HG02852 (cell line): ENCODE measurements around the gene SLAMF7.
"Not testable (repeated sequence)": the region's sequence is repeated elsewhere in the genome, so short reads cannot be mapped to it uniquely, and the experiment has no call there.

Source experiments
- ATAC-seq: cut with Tn5 transposase; IDR thresholded peaks from one replicate; pipeline ENCODE4 v1.9.1; 2021; ENCODE audit warnings: mild to moderate bottlenecking, moderate library complexity; ENCODE audit not compliant: unreplicated experiment

SLAMF7 gene

DNA sequence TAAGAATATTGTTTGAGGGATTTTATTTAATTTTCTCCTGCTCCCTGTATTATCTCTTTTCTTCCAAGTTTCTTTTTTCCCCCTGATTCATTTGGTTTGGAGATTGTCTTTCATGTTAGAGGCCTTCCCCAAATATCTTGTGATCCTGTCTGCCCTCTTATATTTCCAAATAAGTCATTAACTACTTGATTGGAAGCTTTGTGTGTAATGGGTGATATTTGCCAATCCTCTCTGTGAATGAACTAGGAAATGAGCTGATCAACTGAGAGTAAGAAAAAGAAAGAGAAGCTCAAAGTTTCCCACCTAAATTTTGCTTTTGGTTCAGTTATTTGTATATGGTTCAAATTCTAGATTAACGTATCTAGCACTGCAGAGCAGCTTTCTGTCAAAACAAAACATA, 33.3 kb downstream of the SLAMF7 start:
- no peak for ATAC-seq

DNA sequence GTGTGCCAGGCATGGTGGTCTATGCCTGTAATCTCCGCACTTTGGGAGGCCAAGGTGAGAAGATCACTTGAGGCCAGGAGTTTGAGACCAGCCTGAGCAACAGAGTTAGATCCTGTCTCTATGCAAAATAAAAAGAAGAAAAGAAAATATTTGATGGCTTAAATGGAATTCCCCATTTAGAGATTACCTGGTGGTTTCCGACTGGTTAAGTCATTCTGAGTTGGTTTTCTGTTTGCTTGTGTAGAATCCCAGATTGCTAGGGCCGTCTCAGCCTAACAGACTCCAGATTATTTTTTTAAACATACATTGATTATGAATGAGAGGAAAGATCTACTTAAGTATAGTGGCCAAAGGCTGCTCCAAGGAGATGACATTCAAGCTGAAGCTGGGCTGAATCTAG, 34.0 kb downstream of the SLAMF7 start:
- ATAC-seq: no peak

DNA sequence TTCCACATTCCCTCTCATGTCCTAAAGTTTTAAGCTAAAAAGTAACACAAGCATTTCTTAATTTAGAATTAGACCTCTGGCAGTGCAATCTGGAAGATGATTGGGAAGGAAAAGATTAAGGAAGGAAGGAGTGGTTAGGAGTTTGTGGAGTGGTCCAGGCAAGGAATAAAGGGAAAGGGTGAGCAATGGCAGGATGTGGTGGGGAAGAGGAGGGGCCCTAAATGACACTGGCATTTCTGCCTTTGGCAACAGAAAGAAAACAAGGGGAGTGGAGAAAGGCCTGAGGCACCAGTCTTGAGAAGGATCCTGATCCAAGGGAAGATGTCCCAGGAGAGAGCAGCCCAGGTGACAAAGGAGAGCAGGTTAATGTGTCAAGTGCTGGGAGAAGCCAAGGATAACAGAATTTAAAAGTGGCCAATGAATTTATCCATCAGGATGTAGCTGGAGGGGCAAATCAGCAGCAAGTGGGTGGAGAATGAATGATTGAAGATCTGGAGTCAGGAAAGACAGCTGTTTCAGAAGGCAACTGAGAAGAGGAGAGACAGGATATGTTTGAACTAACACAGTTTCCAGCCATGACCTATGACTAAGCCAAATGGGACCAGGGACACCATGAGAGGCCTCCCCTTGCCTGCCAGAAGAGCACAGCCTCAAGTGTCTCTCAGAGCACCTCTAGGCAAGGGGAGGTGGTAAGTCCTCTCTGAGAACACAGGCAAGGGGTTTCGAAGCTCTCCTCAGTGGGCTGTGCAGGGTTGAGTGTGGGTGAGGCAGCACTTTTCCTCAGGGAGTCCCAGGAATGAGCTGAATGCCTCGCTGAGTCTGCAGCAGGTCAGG, 36.1 kb downstream of the SLAMF7 start:
- no peak for ATAC-seq

DNA sequence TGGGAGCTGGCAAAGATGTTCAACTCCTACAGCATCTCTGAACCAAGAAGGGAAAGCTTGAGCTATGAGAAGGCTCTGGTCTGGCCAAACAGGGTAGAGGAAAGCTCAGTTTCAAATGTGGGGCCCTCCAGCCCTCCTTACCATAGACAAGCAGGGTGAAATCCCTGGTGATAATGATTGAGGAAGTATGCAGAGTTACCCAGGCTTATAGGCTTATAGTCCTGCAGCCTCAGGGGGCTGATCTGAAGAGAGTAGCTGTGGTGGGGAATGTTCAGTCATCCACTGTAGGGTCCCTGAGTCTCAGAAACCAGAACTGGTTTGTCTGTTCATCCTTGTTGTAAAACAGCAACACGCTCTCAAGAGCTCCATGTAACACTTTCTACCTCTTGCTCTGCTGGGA, 37.1 kb downstream of the SLAMF7 start:
- peak; percentile 53 for ATAC-seq

DNA sequence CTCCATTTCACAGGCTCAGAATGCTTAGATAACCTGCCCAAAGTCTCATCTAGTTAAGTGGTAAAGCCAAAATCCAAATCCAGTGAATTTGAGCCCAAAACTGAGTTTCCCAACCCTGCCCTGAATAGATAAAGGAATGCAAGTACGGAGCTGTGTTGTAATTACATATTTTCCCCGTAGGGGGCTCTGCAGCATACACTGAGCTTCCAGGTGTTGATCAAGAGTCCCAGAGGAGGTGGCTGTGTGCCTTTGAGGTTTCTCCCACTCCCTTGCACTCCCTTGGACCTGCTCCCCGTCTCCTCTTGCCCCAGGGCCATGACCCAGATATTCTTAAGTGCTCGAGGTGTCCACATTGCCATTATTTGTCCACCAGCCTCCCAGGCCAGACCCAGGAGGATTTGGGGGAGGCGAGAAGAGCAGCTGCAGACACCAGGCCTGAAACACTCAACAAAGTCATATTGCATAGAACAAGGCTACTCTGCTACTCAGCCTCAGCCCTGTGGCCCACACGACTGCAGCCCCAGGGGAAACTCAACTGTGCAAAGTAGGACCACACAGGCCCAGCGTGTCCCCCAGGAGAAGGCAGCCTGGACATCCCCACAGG, 38.5 kb downstream of the SLAMF7 start:
- no peak for ATAC-seq

DNA sequence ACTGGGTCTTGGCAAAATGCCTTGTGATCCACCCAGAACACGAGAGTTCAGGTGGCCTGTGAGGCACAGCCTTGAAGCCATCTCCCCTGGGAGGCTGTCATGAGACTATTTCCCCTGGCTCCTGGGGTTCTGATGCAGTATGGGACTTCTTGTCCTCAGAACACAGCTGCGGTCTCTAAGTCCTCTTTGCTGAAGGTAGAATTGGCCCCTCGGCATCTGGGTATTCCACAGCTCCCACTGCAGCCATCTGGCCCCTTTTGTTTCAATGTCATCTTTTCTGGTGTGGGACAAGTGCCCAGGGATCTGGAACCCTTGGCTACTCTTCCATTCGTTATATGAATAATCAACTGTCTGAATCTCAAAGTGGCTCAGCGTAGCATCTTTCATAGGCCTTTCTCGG, 39.9 kb downstream of the SLAMF7 start:
- no peak for ATAC-seq

DNA sequence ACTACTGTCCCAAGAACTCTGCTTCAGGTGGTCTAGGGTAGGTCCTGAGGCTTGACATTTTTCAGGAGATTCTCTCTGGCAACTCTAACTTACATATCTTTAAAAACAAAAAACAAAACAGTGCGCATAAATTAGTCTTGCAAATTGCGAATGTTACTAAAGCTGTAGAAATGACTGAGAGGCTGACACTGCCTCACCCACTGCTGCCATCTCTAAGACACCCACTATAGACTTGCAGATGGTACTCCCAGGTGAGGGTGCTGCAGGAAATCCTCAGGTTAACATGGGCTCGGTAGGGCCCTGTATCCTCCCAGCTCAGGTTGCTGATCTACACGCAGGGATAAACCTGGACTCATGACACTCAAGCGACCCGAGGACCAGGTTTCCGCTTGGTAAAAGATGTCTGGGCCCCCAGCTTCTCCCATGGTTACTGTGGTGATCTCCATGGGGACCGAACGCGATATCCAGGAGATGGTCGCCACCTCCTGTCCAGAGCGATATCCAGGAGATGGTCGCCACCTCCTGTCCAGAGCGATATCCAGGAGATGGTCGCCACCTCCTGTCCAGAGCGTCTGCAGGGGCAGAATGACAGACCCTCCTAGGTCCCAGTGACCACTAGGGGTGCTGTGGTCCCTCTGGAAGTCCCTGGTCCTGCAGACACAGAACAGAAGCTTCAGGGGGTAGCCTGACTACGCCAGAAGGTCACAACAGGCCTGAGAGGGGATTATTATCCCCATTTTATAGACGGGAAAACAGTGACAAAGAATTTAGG, 40.8 kb downstream of the SLAMF7 start:
- no peak for ATAC-seq

DNA sequence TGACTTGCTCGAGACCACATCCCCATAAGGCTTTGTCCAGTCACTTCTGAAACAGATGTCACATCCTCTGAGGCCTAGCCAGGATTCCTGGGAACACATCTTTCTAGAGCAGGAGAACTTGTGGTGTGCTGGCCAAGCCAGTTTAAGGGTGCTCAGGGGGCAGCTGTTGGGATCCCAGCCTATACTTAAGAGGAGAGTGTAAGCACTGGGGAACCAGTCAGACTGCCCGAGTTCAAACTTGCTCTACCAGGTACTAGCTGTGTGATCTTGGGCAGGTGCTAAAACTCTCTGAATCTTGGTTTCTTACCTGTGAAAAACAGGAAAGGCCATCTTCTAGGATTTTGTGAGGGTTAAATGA, 41.3 kb downstream of the SLAMF7 start:
- no peak for ATAC-seq

DNA sequence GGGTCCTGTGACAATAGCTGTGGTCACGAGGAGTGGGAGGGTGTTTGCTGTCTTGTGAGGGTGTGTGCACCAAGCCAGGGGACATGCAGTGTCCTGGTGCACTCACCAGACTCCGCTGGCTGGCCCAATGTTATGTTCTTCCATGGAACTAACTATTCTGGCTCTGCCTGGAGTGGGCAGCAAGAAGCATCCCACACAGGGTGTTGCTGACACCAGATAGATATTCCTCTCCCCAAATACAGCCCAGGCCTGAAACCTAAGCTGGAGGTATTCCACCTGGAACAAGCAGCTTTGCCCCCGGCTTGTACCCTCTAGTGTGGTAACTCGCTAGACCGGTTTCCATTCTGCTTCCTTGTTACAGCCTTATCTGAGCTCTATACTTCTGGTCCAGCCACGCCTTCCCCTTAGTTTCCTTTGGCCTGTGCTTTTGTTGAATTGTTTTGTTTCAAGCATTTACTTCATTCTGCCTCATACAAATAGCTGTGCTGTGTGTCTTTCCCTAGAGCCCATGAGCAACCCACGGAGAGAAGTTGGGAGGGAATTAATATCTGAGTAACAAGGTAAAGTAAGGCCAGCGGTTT, 42.2 kb downstream of the SLAMF7 start:
- ATAC-seq: no peak

DNA sequence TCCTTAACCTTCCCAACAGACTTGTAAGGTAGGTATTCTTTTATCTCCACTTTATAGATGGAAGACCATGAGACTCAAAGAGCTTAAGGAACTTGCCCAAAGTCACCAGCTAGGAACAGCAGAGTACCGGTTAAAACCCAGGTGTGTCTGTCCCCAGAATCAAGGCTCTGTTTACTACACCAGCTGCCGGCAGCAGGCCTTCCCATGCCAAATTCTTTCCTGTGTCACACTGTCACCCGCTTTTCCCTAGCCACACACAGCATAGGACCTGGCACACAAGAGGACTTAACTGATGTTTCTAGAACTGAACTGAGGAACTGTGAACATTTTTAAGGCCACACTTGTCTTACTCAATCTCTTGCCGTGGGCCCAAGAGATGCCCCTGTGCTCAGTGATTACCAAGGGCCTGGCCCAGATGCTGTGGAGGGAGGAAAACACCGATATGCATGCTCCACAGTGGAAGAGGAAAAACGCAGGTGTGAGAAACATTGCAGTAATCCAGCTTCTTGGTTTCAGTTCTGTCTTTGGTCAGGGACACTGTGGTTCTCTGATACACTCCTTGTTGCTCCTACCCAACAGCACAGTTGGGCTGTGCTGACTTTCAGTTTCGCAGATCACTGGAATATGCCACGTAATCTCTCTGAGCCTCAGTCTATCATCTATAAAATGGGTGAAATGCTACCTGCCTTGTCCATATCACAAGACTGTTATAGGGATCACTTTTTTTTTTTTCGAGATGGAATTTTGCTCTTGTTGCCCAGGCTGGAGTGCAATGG, 43.1 kb downstream of the SLAMF7 start:
- ATAC-seq: peak; percentile 90

DNA sequence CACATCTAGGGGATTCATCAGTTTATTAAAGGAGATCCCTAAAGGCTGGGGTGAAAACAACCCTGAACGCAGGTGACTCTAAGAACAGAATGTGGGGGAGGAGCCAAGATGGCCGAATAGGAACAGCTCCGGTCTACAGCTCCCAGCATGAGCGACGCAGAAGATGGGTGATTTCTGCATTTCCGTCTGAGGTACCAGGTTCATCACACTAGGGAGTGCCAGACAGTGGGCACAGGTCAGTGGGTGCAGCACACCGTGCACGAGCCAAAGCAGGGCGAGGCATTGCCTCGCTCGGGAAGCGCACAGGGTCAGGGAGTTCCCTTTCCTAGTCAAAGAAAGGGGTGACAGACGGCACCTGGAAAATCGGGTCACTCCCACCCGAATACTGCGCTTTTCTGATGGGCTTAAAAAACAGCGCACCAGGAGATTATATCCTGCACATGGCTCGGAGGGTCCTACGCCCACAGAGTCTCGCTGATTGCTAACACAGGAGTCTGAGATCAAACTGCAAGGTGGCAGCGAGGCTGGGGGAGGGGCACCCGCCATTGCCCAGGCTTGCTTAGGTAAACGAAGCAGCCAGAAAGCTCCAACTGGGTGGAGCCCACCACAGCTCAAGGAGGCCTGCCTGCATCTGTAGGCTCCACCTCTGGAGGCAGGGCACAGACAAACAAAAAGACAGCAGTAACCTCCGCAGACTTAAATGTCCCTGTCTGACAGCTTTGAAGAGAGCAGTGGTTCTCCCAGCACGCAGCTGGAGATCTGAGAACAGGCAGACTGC, 44.1 kb downstream of the SLAMF7 start:
- ATAC-seq: not testable (repeated sequence)

DNA sequence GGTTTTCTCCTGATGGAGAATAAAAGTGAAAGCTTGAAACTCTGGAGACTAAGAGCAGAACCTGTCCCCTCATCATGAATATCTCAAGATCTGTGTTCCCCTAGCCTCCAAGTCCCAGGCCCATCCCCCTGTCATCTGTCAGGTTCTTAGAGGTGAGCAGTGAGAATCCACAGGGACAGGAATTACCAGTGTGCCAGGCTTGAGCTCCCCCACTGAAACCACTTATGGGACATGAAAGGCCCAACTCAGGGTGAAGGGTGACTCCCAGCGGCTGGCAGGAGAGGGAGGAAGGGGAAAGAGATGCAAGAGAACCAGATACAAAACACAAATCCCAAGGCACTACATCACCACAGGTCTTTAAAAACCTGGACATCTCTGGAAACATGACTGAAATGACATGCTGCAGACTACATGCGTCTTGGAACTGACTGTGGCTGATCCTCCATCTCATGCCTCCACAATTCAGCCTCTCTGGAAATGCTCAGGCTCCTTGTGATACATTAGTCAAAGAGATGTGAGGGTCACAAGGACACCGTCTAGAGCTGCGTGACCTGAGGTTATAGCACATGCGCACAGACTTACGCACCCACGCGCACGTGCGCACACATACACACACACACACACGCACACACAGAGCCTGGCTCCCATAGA, 50.1 kb downstream of the SLAMF7 start:
- ATAC-seq: no peak

DNA sequence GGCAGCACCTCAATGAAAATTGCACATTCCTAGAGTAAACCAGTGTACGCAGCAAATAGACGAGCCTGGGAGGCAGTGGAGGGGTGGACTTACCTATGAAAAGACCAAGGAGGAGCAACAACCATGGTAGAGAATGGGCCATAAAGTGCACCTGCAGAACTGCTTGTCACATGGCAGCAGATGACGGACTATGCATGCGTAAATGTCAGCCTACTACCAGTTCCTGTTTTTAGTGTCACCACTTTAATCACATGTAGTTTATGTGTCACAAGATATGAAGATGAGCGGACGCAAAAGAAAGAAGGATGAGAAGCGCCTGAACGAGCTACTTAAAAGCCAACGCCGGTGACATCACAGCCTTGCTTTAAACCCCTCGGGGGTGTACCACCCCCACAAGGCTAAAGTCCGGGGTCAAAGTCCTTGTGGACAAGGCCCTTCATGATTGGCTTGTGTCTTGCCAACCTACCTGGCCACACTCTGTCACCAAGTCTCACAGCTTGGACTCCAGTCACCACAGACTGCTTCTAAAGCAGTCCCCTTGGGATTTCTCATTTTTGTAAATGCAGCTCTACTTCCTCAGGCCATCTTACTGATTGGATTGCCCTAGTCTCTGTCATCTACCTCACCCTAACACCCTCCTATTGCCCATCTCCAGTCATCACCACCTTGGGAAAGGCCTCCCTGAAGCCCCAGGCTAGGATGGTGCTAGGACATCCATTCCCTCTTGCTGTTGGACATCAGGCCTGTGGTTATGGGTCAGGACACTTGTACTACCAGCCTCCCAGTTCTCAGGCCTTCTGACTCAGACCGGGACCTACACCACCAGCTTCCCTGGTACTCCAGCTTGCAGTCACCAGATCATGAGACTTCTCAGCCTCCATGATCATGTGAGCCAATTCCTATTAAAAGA, 50.9 kb downstream of the SLAMF7 start:
- ATAC-seq: peak; percentile 90

DNA sequence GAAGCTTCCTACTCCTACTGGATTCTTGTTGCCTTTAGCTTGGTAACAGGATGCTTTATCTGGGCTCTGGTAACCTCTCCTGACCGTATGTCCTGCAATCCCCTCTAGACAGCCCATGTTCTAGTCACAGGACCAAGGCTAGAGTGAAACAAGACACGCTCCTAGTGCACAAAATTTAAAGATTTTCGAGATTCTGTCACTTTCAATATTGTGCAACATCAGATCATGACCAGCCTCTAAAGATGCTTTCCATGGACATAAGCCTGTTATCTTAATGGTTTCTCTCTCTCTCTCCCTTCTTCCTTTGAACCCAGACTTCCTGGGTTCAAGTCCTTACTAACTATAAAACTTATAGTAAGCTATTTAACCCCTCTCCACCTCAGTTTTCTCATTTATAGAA, 55.3 kb downstream of the SLAMF7 start:
- no peak for ATAC-seq

DNA sequence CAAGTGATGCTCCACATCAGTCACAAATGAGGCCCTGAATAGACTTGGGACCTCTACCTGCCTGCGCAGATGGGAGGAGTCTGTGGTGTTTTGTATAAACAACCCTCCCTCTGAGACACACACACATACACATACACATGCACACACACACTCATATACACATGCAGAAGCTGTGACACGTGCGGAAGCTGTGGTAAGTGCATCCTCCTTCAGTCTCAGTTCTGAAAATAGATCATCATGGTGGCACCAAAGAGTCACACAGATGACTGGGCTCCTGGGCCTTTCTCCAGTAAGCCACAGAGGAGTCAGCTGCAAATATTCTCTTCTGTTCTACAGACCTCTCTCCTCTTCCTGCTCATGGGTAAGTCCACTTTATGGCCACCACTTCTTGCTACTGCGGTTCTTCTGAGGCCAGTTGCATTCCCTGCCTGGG, 56.9 kb downstream of the SLAMF7 start, which contains the start of gene LY9:
TSS of gene LY9 (plus strand) at position 224 of the 433 bp plus-strand sequence. CDS start at position 238, 14 bp downstream.
- peak; percentile 84 for ATAC-seq

DNA sequence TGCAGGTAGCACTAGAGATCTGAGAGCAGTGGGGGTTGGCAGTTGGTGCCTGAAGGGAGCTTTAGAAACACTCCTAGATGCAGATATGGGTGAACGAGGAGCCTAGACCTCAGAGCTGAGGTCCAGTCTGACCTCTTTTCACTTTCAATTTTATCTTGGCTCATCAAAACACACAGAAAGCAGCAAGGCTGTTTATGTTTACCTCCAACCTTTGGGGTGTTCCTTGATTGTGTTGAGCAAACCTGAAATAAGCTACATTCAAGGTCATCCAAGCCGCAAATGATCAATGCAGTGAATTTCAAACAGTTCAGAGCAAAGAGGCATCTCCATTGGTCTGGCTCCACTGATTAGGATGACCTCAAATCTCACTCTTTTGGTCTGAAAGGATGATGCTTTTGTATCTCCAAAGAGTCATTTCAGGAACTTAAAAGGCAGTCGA, 58.2 kb downstream of the SLAMF7 start:
- no peak for ATAC-seq

DNA sequence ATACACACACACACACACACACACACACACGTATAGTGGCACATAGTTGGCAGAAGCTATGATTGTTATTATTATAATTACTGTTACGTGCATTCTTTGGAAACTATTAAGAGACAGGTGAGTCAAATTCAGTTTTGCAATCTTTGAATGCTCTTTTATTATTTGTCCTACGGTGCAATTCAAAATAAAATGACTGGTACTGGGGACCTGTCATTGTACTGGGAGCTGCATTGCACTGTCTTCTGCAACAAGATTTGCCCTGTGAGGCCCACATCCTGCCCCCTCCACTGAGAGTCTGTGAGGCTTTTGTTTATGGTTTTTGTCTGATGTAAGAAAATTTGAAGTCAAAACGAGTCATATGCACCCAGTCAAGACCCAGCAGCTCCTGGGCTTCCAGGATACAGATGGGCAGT, 58.8 kb downstream of the SLAMF7 start:
- no peak for ATAC-seq

DNA sequence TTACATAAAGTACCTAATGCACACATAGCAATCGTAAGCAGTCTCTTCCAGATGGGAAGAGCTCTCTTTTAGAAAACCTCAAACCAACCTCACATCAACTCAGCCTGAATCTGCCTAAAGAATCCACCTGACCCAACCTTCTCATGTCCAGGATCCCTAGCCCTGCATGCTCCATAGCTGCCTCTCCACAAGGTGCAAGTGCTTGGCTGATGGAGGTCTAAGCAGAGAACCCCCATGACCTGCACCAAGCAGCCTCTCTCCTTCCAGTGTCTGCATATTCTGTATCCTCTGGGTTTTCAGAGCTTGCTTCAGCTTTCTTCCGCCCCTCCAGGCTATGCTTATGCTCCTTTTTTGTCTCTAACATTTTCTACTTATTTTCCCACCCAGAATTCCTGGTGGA, 59.4 kb downstream of the SLAMF7 start:
- no peak for ATAC-seq
